Endothelial cell of umbilical vein (primary cell): ENCODE data around the gene ATXN1.

Source experiments
- EZH2 ChIP-seq: IDR thresholded peaks from 2 replicates; pipeline ENCODE4 v1.6.1; 2012; ENCODE audit warnings: borderline replicate concordance, low read depth, mild to moderate bottlenecking, moderate library complexity, low read length, inconsistent platforms; ENCODE audit not compliant: severe bottlenecking
- MYC ChIP-seq: IDR thresholded peaks from one replicate; pipeline ENCODE4 v1.6.1; 2011; ENCODE audit warnings: mild to moderate bottlenecking, low read depth, low read length
- POLR2AphosphoS5 ChIP-seq: IDR thresholded peaks from 2 replicates; pipeline ENCODE4 v1.6.1; 2012; ENCODE audit warnings: low read depth, mild to moderate bottlenecking, control low read depth, low read length, moderate library complexity; ENCODE audit not compliant: insufficient read depth
- TF ChIP-seq, protein P1 (sequence below), 2 donors: IDR thresholded peaks; 1 replicate in 1 of 2; 2 replicates in 1 of 2; pipeline ENCODE4 v1.5.1; 2011; ENCODE audit warnings: low read length in 2 of 2, mild to moderate bottlenecking in 2 of 2, moderate library complexity in 2 of 2, control low read depth in 1 of 2, inconsistent platforms in 1 of 2, low read depth in 1 of 2; ENCODE audit not compliant: insufficient read depth in 1 of 2; ENCODE audit errors: extremely low read depth in 1 of 2

DNA sequence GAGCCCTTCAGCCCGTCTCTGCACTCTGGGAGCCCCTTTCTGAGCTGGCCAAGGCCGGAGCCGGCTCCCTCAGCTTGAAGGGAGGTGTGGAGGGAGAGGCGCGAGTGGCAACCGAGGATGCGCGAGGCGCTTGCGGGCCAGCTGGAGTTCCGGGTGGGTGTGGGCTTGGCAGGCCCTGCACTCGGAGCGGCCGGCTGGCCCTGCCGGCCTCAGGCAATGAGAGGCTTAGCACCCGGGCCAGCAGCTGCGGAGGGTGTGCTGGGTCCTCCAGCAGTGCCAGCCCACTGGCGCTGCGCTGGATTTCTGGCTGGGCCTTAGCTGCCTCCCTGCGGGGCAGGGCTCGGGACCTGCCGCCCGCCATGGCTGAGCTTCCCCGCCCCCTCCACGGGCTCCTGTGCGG, 473.1 kb downstream of the ATXN1 start:
- no peak for TF ChIP-seq POLR2AphosphoS5
- TF ChIP-seq, protein P1, sequence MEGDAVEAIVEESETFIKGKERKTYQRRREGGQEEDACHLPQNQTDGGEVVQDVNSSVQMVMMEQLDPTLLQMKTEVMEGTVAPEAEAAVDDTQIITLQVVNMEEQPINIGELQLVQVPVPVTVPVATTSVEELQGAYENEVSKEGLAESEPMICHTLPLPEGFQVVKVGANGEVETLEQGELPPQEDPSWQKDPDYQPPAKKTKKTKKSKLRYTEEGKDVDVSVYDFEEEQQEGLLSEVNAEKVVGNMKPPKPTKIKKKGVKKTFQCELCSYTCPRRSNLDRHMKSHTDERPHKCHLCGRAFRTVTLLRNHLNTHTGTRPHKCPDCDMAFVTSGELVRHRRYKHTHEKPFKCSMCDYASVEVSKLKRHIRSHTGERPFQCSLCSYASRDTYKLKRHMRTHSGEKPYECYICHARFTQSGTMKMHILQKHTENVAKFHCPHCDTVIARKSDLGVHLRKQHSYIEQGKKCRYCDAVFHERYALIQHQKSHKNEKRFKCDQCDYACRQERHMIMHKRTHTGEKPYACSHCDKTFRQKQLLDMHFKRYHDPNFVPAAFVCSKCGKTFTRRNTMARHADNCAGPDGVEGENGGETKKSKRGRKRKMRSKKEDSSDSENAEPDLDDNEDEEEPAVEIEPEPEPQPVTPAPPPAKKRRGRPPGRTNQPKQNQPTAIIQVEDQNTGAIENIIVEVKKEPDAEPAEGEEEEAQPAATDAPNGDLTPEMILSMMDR (IDR thresholded peaks at IDR 0.05; ENCODE audit: extremely low read depth in 1 of 2, insufficient read depth in 1 of 2, low read depth in 1 of 2, low read length in 2 of 2) = no peak
- no peak for TF ChIP-seq MYC
- no peak for TF ChIP-seq EZH2
